Esophagus muscularis mucosa (tissue), 3 donors: Measurements from ENCODE around the gene FKBP2.

Experiments
- CTCF ChIP-seq, 3 experiments: fragments of 200-600 bp in 2 of 3; fragments of 450-650 bp in 1 of 3; sonication (generic) in 2 of 3; IDR thresholded peaks; one replicate each; pipeline ENCODE4 v1.5.1; 2017 to 2019; ENCODE audit warnings: antibody characterized with exemption in 3 of 3, mild to moderate bottlenecking in 2 of 3, moderate library complexity in 1 of 3
- POLR2A ChIP-seq: fragments of 450-650 bp; IDR thresholded peaks from one replicate; pipeline ENCODE4 v1.6.1; 2017; ENCODE audit warnings: antibody characterized with exemption, moderate library complexity, mild to moderate bottlenecking, low read depth
- POLR2AphosphoS5 ChIP-seq, 2 donors: sonication (generic); formaldehyde crosslinking; IDR thresholded peaks; one replicate each; pipeline ENCODE4 v1.6.1; 2017; ENCODE audit warnings: antibody characterized with exemption in 2 of 2

- no peak for TF ChIP-seq CTCF (IDR thresholded peaks at IDR 0.05)
- no peak for TF ChIP-seq POLR2A
- no peak for TF ChIP-seq POLR2AphosphoS5 (IDR thresholded peaks at IDR 0.05)
Observed at GRCh38 chr11:64196626-64197025, 44.3 kb upstream of the FKBP2 start.
